GM20000 (cell line): ENCODE measurements around the gene SLC6A6.

Source experiments
- DNase-seq: peaks from one replicate; pipeline ENCODE4 v3.0.0; 2012; ENCODE audit warnings: low spot score
- TF ChIP-seq, protein P1 (sequence below): IDR thresholded peaks from 2 replicates; pipeline ENCODE4 v1.5.1; 2012; ENCODE audit warnings: mild to moderate bottlenecking, control low read depth; ENCODE audit errors: extremely low read depth, missing control alignments

Gene SLC6A6

DNA sequence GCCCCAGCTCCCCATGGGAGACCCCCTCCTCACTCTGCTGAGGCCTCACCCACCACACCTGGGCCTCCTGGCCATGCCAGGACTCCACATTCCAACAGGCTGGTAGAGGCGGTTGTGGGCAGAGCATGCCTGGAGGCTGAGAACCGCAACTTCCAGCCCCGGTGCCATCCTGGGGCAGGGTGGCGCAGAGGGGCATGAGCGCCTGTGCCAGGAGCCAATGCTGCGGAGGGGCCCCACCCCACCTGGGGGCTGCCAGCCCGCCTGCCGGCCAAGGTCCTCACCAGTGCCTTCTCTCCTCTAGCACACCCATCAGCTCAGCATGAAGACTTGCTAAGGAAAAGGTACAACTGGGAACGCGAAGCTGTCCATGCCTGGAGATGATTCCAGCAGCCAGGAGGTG lies 34.3 kb upstream of the SLC6A6 start:
- no peak for DNase-seq
- TF ChIP-seq, protein P1, sequence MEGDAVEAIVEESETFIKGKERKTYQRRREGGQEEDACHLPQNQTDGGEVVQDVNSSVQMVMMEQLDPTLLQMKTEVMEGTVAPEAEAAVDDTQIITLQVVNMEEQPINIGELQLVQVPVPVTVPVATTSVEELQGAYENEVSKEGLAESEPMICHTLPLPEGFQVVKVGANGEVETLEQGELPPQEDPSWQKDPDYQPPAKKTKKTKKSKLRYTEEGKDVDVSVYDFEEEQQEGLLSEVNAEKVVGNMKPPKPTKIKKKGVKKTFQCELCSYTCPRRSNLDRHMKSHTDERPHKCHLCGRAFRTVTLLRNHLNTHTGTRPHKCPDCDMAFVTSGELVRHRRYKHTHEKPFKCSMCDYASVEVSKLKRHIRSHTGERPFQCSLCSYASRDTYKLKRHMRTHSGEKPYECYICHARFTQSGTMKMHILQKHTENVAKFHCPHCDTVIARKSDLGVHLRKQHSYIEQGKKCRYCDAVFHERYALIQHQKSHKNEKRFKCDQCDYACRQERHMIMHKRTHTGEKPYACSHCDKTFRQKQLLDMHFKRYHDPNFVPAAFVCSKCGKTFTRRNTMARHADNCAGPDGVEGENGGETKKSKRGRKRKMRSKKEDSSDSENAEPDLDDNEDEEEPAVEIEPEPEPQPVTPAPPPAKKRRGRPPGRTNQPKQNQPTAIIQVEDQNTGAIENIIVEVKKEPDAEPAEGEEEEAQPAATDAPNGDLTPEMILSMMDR, result no peak

DNA sequence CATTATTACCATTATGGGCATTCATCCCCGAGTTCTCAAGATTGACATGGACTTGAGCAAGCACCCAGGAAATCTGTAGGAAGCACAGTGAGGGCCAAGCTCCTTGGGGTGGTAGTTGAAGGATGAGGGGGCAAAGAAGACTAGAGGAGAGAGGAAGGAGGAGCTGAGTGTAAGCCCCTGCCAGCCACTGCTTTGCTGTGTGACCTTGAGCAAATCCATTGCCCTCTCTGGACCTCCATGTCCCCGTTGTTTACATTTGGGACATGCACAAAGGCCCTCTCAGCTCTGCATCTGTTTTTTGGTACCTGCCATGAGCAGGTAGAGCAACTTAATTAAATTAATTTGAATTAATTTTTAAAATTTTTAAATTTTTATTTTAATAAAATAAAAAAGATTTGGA lies 33.5 kb upstream of the SLC6A6 start:
- no peak for DNase-seq
- TF ChIP-seq, protein P1, result no peak

DNA sequence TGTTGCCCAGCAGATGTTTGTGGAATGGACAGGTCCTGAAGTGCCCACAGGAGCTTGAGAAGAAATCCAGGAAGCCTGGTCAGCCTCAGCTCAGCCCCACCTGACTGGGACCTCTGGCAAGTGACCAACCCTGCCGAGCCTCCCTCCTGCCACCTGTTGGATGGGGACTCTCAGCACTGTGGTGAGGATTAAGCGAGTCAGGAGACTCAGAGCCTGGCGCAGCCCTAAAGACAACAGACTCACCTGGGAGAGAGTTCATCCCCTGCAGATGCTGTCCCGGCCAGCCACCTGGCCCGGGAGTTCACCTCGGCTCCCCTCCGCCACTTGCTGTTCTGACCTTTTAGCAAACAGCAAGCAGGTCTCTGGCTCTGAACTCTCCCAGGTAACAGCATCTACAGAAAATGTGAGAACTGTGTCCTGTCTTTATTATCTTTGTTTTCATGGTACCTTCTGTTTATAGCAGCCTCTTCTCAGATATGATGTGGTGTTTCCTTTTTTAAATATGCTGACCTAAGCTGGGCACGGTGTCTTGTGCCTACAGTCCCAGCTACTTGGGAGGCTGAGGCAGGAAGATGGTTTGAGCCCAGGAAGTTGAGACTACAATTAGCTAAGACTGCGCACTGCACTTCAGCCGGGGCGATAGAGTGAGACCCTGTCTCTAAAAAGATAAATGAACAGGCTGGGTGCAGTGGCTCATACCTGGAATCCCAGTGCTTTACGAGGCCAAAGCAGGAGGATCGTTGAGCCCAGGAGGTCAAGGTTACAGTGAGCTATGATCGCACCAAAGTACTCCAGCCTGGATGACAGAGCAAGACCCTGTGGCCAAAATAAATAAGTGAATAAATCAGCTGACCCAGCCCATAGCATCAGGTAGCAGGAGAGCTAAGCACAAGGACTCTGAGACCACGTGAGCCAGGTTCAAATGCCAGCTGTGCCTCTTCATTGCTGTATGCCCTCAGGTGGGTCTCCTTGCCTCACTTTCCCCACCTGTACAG lies 32.4 kb upstream of the SLC6A6 start:
- DNase-seq, result no peak
- TF ChIP-seq, protein P1, result no peak

DNA sequence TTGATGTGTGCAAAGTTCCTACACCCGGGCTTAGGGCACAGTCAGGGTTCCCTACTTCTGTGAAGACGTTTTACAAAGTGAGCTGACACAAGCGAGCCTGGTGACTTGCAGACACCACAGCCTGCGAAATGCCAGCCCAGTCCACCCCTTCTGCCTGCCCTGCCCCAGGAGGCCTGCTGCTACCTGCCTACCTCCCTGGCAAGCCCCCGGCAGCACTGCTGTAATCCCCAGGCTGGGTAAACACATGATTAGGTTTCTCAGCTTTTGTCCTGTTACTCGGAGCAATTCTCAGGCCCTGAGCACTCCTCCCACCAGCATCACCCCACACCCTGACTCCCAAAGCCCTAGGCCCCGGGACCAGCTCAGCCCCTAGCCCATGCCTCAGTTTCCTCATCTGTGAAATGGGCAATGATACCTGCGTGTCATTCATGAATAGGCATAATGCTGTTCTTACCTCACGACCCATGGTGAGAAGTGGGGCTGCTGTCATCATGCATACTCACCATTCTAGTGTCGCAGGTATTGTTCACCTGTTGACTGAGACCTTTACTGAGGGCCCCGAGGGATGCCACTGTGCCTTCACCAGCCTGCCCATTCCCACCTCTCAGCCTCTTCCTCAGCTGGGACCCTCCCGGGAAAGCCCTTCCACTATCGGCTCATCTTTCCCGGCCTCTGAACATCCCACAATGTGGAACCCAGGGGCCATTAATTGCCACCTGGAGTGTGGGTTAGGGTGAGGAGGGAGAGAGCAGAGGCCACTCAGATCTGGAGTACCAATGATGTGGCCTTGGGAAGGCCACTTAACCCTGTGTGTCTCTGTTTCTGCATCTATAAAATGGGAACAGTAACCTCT lies 31.5 kb upstream of the SLC6A6 start:
- DNase-seq, result no peak
- TF ChIP-seq, protein P1, result no peak

DNA sequence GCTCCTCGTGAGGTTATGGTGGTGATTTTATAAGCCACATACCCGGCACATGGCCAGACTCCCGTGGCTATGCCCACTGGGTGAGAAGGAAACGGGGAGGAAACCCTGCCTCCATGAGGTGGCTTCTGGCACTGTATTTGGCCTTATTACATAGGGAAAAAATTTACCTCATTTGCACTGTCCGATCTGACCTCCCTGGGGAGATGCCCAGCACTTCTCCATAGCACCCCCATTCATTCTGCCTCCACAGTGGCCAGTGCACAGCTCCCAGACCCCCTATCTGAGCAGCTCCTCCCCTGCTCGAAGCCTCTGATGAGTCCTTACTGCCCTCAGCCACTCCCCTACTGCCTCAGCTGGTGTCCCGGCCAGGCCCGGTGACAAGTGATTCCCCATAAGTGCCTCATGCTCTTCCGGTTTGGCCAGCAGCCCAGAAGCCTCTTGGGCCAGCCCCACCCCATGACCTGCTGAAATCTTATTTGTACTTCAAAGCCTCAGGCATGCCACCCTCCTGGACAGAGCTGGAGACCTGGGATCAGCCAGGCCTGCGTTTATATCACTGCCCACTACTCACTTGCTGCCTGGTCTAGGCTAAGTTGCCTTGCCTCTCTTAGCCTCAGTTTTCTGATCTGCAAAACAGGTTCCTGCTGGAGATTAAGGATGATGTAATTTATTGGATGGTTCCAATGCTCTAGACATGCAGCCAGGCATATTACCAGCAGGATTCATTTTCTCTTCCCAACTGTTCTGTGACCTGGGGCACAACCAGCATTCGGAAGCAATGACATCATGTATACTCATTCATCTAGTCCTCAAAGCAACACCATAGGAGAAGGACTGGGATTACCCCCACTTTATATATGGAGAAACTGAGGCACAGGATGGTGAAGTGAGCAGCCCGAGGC lies 30.6 kb upstream of the SLC6A6 start:
- peak; percentile 51 for DNase-seq
- TF ChIP-seq, protein P1, result no peak

DNA sequence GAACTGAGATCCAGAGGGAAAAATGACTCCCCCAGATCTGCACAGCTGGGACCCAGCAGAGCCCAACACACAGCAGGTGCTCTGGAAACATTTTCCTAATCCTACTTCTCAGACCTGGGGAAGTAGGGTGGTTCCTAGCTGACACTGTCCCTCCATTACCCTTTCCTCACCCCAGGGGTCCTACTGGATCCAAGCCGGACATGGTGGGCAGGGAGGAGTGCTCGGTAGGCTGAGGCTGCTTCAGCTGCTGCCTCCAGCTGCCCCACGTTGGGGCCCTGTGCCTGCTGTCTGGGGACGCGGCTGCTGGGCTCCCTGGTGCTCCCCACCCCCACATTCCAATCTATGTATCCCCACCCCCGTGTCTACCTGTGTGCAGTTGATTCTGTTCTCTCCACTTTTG lies 29.8 kb upstream of the SLC6A6 start:
- no peak for DNase-seq
- TF ChIP-seq, protein P1, result no peak
